Lung (tissue), 12 donors: Measurements from ENCODE around the gene URM1. TPM values are rescaled to one million over a fixed set of nuclear protein-coding genes. Genes with fewer than 3 reads are reported as not detected.

Experiments used
- ATAC-seq: fragments of 200-7000 bp; cut with Tn5 transposase; one replicate; pipeline ENCODE4 v1.9.1; 2020; ENCODE audit warnings: moderate number of reproducible peaks; ENCODE audit not compliant: insufficient read depth, low FRiP score
- DNase-seq, 3 donors: peaks; one replicate each; pipeline ENCODE4 v3.0.0-alpha.2; 2013 to 2017
- H3K27ac ChIP-seq, 2 donors: one replicate each; pipeline ENCODE4 v1.5.1; 2013; ENCODE audit warnings: mild to moderate bottlenecking in 2 of 2, moderate library complexity in 2 of 2, control low read depth in 1 of 2, inconsistent platforms in 1 of 2, low read depth in 1 of 2, low read length in 1 of 2
- H3K27me3 ChIP-seq, 3 donors: one replicate each; pipeline ENCODE4 v1.5.1; 2013; ENCODE audit warnings: low read length in 2 of 3; ENCODE audit not compliant: control insufficient read depth in 3 of 3, insufficient read depth in 3 of 3
- H3K36me3 ChIP-seq, 4 donors: one replicate each; pipeline ENCODE4 v1.5.1; 2013; ENCODE audit warnings: low read length in 4 of 4, mild to moderate bottlenecking in 1 of 4, moderate library complexity in 1 of 4; ENCODE audit not compliant: control insufficient read depth in 4 of 4, insufficient read depth in 4 of 4
- H3K4me1 ChIP-seq, 5 donors: one replicate each; pipeline ENCODE4 v1.5.1; 2013; ENCODE audit warnings: low read length in 5 of 5, mild to moderate bottlenecking in 2 of 5, moderate library complexity in 1 of 5; ENCODE audit not compliant: control insufficient read depth in 5 of 5, insufficient read depth in 5 of 5
- H3K4me3 ChIP-seq: one replicate; pipeline ENCODE4 v1.5.1; 2013; ENCODE audit warnings: mild to moderate bottlenecking, control low read depth, moderate library complexity
- H3K9ac ChIP-seq, 2 donors: one replicate each; pipeline ENCODE4 v1.5.1; 2013; ENCODE audit warnings: low read length in 2 of 2, control low read depth in 1 of 2; ENCODE audit not compliant: insufficient read depth in 1 of 2
- H3K9me3 ChIP-seq, 4 donors: one replicate each; pipeline ENCODE4 v1.5.1; 2013; ENCODE audit warnings: low read length in 3 of 4, mild to moderate bottlenecking in 1 of 4, moderate library complexity in 1 of 4; ENCODE audit not compliant: control insufficient read depth in 4 of 4, insufficient read depth in 3 of 4
- CTCF ChIP-seq: IDR thresholded peaks from 2 replicates; pipeline ENCODE4 v1.5.1; 2012; ENCODE audit warnings: mild to moderate bottlenecking; ENCODE audit errors: control extremely low read depth, extremely low read depth
- WGBS, 2 donors: extraction: QIAGEN DNeasy Blood & Tissue Kit; methylation state at CpG; one replicate each; pipeline ENCODE4 v1.1.7; 2013; 5-methylcytosine and 5-hydroxymethylcytosine counted together
- polyA plus RNA-seq, 2 donors: library from polyadenylated mRNA; stranded (reverse); fragments of 200-250 nt; gene quantifications; one replicate each; pipeline ENCODE4 v1.2.1, GENCODE V29; 2013
- total RNA-seq, 2 donors: library from RNA; depleted of rRNA in 1 of 2; stranded (reverse); fragments of >200 nt in 1 of 2; gene quantifications; one replicate each; pipeline ENCODE4 v1.2.1, GENCODE V29; 2014 to 2021
- donor health status: control.
- donor health status: control.
- donor health status: Bipolar disorder and iron deficiency.
- donor health status: healthy.
- donor health status: DM: yes; HTN: yes; CAD: no.

Gene URM1
- total and polyA plus RNA-seq, 4 donors = 35.1 to 67.2 (median 61.3) TPM

GRCh38 chr9:128382261-128382660 lies 11.1 kb downstream of the URM1 start:
- ATAC-seq (no peak), DNase-seq (peak; percentile 61 to 69 (median 68))
- no peak for TF ChIP-seq CTCF
- WGBS, 2 donors = 79 to 85% methylated on average over 6 of the region's 6 CpGs
- no peak overlapping the region for H3K4me3 ChIP-seq
- H3K9me3 ChIP-seq = no peaks in the 10 kb centered on the region
- no peak overlapping the region for H3K27ac ChIP-seq
- H3K36me3 ChIP-seq = peaks cover 4 to 47% (median 4%) of the 10 kb centered on the region in 4 donors
- peaks cover 0 to 23% (median 12%) of the 10 kb centered on the region in 5 donors for H3K4me1 ChIP-seq
- peak overlapping the region in 1 of 2 donors; percentile 23 for H3K9ac ChIP-seq
- no peaks in the 10 kb centered on the region for H3K27me3 ChIP-seq

- no peaks in the 10 kb centered on the region for H3K9me3 ChIP-seq
- H3K27ac ChIP-seq = no peak overlapping the region
- no peaks in the 10 kb centered on the region for H3K27me3 ChIP-seq
- no peak overlapping the region for H3K9ac ChIP-seq
- no peak overlapping the region for H3K4me3 ChIP-seq
- no peak for TF ChIP-seq CTCF
- WGBS, 2 donors = 85 to 89% methylated on average over 9 of the region's 9 CpGs
- H3K36me3 ChIP-seq = peaks cover 5 to 50% (median 6%) of the 10 kb centered on the region in 4 donors
- peaks cover 0 to 23% (median 12%) of the 10 kb centered on the region in 5 donors for H3K4me1 ChIP-seq
- DNase-seq (peak in 2 of 3 donors; percentile 57 to 62), ATAC-seq (no peak)
Measured at GRCh38 chr9:128383007-128383753, 12.0 kb downstream of the URM1 start.

GRCh38 chr9:128383791-128384190 lies 12.6 kb downstream of the URM1 start:
- Histone ChIP-seq H3K9ac (no peak overlapping the region), H3K4me1 (peaks cover 0 to 23% (median 12%) of the 10 kb centered on the region in 5 donors), H3K27ac (no peak overlapping the region), H3K9me3 (no peaks in the 10 kb centered on the region), H3K27me3 (no peaks in the 10 kb centered on the region), H3K36me3 (peaks cover 11 to 54% (median 11%) of the 10 kb centered on the region in 4 donors), H3K4me3 (no peak overlapping the region)
- TF ChIP-seq CTCF = no peak
- WGBS, 2 donors = 86 to 94% methylated on average over 8 of the region's 8 CpGs
- no peak for DNase-seq
- no peak for ATAC-seq
